Stimulated activated CD8-positive, alpha-beta memory T cell treated with anti-CD3 and anti-CD28 coated beads, Interleukin-7, amount 100 ng/mL, for 48 hours (primary cell): ENCODE results near the gene GTF3C1.
A peak's percentile ranks its signal among the peaks of the same experiment; 100 is the strongest.

ENCODE experiments used
- DNase-seq, 2 donors: peaks; one replicate each; pipeline ENCODE4 v3.0.0-alpha.2; 2020; ENCODE audit warnings: low read depth in 1 of 2; ENCODE audit errors: extremely low read depth in 1 of 2

GTF3C1 gene

DNA sequence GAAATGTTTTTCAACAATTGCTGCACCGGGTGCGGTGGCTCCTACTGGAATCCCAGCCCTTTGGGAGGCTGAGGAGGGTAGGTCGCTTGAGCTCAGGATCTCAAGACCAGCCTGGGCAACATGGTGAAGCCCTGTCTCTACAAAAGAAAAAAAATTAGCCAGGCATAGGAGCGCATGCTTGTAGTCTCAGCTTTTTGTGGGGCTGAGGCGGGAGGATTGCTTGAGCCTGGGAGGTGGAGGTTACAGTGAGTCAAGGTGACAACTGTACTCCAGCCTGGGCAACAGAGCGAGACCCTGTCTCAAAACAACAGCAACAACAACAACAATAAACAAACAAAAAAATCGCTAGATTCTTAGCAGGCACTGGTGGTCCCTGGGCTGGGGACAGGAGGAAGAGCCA, 119.2 kb downstream of the GTF3C1 start:
- no peak for DNase-seq

DNA sequence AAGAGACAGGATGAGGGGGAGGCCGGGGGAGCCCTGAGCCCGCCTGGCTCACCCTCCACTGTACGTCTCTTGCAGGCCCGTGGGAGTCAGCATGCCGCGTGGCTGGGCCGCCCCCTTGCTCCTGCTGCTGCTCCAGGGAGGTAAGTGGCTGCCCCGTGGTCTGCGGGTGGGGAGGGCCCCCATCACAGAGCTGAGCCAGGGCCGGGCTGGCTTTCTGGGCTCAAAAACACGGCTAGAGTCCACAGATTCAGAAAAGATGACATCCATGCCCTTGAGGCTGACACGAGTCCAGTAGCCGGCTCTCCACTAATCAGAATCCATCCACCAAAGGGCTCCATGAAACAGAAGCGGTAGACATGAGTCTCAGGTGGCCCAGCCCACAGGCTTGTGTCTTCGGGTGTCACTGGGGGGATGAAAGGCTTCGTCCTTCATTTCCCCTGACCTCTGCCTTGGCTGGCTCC, 119.7 kb downstream of the GTF3C1 start:
- DNase-seq: no peak

DNA sequence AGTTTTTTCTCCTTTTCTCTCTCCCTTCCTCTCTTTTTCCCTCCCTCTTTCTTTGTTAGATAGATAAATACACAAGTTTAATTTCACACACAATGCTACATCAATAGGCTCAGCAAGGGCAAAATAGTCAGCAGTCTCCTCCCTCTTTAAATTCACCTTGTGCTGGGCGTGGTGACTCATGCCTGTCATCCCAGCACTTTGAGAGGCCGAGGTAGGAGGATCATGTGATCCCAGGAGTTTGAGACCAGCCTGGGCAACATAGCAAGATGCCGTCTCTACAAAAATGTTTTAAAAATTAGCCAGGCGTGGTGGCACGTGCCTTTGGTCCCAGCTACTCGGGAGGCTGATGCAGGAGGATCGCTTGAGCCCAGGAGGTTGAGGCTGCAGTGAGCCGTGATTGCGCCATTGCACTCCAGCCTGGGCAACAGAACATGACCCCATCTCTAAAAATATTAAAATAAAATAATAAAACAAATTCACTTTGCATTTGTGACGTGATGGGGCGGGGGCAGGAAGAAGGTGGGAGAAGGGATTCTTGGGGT, 120.3 kb downstream of the GTF3C1 start:
- no peak for DNase-seq

DNA sequence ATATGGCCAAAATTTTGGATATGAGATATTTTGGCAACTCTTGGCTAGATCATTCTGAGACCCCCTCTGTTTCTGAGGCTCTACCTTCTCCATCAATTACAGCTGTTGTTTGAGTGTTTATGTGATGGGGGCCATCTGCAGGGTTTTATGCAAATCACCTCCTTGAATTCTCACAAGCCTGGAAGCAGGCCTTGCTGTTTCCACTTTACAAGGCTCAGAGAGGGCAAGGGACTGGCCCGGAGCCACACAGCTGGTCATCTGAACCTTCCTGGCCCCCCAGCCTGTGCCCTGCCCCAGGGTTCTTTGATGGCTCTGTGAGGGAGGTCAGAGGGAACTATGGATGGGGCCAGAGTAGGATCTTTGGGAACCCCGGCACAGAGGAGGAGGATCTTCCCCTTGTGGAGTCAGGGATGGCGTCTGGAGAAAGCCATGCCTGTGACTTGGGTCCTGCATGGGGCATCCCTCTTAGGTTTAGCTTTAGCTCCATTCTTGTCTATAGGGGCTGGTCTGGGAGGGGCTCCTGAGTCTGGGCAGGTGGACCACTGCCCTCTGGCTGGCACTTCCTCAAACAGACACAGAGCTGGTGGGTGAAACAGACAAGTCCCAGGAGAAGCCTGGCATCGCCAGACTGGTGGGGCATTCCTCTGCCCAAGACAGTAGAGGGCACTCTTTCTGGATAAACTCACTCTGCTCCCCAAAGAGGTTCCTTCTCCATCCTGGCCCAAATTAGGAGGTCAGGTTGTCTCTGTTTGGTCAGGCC, 121.5 kb downstream of the GTF3C1 start:
- DNase-seq: no peak

DNA sequence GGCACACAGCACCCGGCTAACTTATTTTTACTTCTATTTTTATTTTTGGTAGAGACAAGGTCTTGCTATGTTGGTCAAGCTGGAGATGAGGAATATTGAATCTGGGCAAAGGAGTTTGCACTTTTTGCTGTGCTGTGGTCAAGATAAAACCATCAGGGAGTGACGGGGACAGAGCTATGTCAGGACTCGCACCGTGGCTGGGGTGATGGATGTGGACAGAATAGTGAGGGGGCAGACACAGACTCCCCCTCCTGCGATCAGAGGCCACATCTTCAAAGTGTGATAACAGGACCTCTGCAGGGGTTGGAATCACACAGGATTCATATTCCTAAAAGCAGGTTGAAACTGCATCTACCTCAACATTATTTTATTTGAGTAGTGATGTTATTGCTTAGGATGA, 122.2 kb downstream of the GTF3C1 start:
- DNase-seq: no peak

DNA sequence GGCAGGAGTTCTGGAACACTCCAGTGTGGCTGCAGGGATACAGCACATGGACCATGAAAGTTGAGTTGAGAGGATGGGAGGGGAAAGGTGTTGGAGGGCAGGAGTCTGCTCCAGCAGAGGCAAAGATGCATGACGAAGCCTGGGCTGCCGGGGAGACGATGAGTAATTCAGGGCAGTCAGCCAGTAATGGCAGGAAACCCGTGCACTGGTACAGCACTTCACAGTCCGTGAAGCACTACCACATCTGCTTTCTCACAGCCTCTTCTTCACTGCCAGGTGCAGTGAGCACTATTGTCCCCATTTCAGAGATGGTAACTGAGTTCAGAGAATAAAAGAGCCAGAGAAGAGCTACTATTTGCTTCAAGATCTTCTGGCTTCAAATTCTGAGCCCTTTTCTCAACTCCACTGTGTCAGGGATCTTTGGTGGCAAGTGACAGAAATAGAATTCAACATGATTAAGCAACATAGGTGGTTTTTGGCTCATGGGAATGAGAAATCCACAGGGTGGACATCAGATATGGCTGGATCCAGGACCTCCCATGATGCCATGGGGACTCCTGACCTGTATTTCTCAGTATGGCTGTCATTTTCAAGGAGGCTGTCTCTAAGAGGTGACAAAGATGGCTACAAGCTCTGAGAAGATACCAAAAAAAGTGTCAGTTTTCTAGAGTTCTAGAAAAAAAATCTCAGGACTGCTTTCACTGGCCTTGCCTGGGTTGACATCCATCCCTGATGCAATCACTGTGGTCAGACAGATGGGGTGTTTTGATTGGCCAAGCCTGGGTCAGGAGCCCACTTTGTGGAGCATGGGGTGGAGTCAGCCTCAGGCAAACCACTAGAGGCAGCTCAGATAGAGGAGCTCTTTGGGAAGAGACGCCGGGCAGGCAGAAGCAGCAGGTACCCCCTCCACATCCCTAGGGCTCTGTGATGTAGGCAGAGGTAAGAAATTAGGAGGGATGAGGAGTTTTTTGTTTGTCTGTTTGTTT, 123.0 kb downstream of the GTF3C1 start:
- DNase-seq: peak in 1 of 2 donors; percentile 80

DNA sequence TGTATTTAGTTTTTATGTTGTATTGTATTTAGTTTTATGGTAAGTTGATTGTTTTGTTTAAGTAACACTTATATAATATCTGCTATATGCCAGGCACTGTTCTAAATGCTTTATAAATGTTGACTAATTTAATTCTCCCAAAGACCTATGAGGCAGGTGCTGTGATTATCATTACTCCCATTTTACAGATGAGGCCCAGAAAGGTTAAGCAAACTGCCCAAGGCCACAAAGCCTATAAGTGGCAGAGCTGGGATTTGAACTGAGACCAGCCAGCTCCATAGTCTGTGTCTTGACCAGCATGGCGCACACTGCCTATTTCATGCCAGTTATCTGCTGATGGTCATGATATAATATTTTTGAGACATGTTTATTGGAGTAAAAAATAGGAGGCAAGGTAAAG, 123.8 kb downstream of the GTF3C1 start:
- DNase-seq: no peak

DNA sequence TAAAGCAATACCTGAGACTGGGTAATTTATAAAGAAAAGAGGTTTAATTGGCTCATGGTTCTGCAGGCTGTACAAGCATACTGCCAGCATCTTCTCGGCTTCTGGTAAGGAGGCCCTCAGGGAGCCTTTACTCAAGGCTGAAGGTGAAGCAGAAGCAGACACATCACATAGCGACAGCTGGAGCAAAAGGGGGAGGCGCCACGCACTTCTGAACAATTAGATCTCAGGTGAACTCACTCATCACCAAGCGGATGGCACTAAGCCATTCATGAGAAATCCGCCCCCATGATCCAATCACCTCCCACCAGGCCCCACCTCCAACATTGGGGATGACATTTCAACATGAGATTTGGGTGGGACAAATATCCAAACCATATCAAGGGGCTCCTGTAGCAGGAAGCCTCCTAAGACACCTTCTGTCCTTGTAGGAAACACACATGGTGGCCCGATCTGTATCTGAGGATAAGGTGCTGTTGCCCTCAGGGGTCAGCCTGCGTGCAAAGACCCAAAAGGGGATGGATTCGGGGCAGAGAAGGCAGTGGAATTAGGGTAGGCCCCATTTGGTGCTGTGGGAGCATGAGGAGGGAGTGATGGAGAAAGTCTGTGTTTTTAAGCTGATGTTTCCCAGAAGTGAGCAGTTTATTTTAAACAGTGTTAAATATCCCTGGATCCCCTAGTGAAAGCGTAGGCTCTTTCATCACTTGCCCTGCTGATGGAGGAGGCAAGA, 124.8 kb downstream of the GTF3C1 start:
- DNase-seq: no peak

DNA sequence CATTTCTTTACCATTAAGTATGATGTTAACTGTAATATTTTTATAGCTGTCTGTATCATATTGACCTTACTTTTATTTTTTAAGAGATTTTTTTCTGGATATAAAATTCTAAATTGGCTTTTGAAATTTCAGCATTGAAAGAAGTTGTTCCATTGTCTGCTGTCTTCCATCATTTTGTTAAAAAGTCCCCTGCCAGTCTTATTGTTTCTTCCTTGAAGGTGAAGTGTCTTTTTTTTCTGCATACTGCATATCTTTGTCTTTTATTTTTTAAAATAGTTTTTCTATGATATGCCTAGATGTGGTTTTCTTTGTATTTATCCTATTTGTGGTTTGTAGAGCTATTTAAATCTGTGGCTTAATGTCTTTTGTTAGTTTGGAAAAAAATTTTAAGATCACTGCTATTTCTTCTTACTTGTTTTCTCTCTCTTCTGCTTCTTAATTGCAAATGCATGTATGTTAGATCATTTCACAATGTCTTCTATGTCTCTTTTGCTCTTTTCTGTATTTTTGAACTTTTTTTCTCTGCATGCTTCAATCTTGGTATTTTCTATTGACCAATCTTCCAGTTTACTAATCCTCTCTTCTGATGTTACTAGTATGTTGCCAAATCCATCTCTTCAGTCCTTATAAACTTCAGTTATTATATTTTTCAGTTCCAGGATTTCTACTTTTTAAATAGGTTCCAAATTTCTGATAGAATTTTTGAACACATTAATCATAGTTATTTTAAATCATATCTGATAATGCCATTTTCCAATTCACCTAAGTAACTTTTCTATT, 127.6 kb downstream of the GTF3C1 start:
- no peak for DNase-seq

DNA sequence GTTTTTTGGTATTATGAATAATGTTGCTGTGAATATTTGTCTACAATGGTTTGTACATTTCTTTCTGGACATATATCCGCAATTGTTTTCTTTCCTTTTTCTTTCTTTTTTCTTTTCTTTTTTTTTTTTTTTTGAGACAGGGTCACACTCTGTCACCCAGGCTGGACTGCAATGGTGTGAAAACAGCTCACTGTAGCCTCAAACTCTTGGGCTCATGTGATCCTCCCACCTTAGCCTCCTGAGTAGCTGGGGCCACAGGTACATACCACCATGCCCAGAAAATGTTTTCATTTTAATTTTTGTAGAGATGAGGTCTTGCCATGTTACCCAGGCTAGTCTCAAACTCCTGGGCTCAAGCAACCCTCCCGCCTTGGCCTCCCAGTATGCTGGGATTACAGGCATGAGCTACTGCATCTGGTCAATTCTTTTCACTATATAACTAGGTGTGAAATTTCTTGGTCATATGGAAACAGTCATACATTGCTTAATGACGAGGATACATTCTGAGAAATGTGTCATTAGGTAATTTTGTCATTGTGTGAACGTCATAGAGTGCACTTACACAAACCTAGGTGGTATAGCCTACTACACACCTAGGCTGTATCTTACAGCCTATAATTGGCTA, 132.6 kb downstream of the GTF3C1 start:
- DNase-seq: no peak

DNA sequence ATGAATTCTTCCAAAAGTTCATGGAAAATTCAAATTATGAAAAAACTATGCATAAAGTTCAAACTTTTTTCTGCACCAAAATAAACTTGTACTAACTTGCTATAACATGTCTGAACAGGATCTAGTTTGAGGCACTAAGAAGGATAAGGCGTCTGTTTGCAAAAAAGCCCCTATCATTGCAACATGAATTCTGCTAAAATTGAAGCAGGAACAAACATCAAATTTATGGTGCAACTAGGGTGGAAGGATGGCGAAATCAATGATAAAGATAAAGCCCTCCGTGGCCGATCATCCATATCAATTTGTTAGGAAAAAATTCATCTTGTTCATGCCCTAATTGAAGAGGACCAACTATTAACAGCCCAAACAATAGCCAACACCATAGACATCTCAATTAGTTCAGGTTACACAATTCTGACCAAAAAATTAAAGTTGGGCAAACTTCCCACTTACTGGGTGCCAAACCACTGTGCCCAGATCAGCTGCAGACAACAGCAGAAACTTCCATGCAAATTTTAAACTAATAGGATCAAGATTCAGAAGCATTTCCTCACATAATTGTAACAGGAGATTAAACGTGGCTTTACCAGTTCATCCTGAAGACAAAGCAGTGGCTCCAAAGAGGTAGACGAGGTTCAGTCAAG, 134.8 kb downstream of the GTF3C1 start:
- no peak for DNase-seq

DNA sequence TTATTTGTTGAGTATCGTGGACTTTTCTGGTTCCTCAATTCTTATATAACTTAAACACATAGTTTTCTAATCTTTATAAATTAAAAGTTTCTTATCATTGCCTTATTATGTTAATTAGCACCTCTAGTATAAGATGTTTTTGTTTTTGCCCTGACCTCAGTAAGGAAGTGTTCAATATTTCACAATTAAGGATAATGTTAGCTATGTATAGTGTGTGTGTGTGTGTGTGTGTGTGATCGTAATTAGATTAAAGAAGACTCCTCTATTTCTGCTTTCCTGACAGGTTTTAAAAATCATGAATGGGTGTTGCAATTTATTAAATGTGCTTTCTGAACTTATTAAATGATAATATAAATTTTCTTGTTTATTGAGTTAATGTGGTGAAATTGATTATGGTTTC, 135.8 kb downstream of the GTF3C1 start:
- no peak for DNase-seq

DNA sequence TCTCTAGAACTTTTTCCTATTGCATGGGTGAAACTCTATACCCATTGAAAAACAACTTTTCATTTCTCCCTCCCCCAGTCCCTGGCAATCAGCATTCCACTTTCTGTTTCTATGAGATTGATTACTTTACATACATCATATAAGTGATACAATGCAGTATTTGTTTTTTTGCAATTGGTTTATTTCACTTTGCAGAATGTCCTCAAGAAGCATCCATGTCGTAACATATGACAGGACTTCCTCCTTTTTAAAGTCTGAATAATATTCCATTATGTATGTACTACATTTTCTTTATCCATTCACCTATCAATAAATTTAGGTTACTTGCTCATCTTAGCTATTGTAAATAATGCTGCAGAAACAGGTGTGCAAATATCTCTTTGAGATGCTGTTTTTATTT, 139.0 kb downstream of the GTF3C1 start:
- no peak for DNase-seq
